Right lobe of liver (tissue), 6 donors: Measurements from ENCODE around the gene CDC20. TPM values are rescaled to one million over a fixed set of nuclear protein-coding genes. Genes with fewer than 3 reads are reported as not detected.

Experiments
- ATAC-seq, 4 donors: fragments of 200-7000 bp; cut with Tn5 transposase; one replicate each; pipeline ENCODE4 v1.9.1; 2020; ENCODE audit warnings: mild to moderate bottlenecking in 4 of 4, moderate library complexity in 4 of 4
- DNase-seq, 3 donors: peaks; one replicate each; pipeline ENCODE4 v3.0.0-alpha.2; 2020
- H3K27ac ChIP-seq, 3 donors: fragments of 200-600 bp; one replicate each; pipeline ENCODE4 v1.8.0; 2022
- H3K27me3 ChIP-seq, 2 donors: fragments of 200-600 bp; one replicate each; pipeline ENCODE4 v1.8.0; 2022
- H3K36me3 ChIP-seq, 4 donors: fragments of 200-600 bp; sonication (generic) in 1 of 4; one replicate each; pipeline versions ENCODE4 v1.5.1 to v1.8.0; 2017 to 2022; ENCODE audit warnings: control low read depth in 1 of 4
- H3K4me1 ChIP-seq, 4 donors: fragments of 200-600 bp; sonication (generic) in 1 of 4; one replicate each; pipeline versions ENCODE4 v1.5.1 to v1.8.0; 2017 to 2022; ENCODE audit warnings: control low read depth in 1 of 4
- H3K4me3 ChIP-seq, 3 donors: fragments of 200-600 bp; one replicate each; pipeline ENCODE4 v1.8.0; 2022
- H3K9me3 ChIP-seq, 4 donors: fragments of 200-600 bp; sonication (generic) in 1 of 4; one replicate each; pipeline versions ENCODE4 v1.5.1 to v1.8.0; 2017 to 2022; ENCODE audit warnings: control low read depth in 1 of 4
- CTCF ChIP-seq, 4 donors: fragments of 200-600 bp in 3 of 4; fragments of 450-650 bp in 1 of 4; IDR thresholded peaks; one replicate each; pipeline versions ENCODE4 v1.5.1 to v1.8.0; 2016 to 2022; ENCODE audit warnings: antibody characterized with exemption in 4 of 4, mild to moderate bottlenecking in 2 of 4
- POLR2A ChIP-seq: fragments of 450-650 bp; IDR thresholded peaks from one replicate; pipeline ENCODE4 v1.6.1; 2017; ENCODE audit warnings: antibody characterized with exemption, mild to moderate bottlenecking
- WGBS: methylation state at CpG from one replicate; pipeline ENCODE4 v1.1.6; 2018; ENCODE audit warnings: low coverage, low lambda C conversion rate; ENCODE audit not compliant: insufficient coverage; ENCODE audit errors: missing lambda C conversion rate; 5-methylcytosine and 5-hydroxymethylcytosine counted together
- intact Hi-C, 2 donors: fragments of 100-400 bp; cut with DNase I; formaldehyde crosslinking; loops; one replicate each; pipeline versions ENCODE4 v1.11.2 to v1.14.1; 2022
- total RNA-seq, 6 experiments: library from RNA; depleted of rRNA in 2 of 6; stranded (reverse); fragments of >200 nt in 2 of 6; fragmentation: NEBNext Ultra II Directional in 3 of 6; extraction: Animal tissue kit (Norgen Biotek cat#: 25700) in 3 of 6; gene quantifications; one replicate each; pipeline versions ENCODE4 v1.1.0 to v1.2.4, GENCODE V29; 2016 to 2023
- donor health status: DM: no; HTN: yes; CAD: no.
- donor health status: DM: no; HTN: no; CAD: no.
- donor health status: DM: no; HTN: no; CAD: no.
- donor health status: DM: no; HTN: yes; CAD: no.
- donor health status: DM: no; HTN: yes; CAD: no.

The CDC20 gene
- total RNA-seq, 6 experiments from 2014 or later = 0.49 to 5.3 (median 2.3) TPM; not detected in 1

- Histone ChIP-seq H3K4me1 (peaks cover 0 to 22% (median 10%) of the 10 kb centered on the region in 4 donors), H3K36me3 (peaks cover 0 to 29% (median 22%) of the 10 kb centered on the region in 4 donors), H3K9me3 (no peaks in the 10 kb centered on the region), H3K4me3 (peak within 1 kb of the TSS; percentile 89 to 93 (median 91)), H3K27ac (peak within 1 kb of the TSS; percentile 67 to 82 (median 74)), H3K27me3 (no peaks in the 10 kb centered on the region)
- DNase-seq (peak; percentile 93 to 98 (median 96)), ATAC-seq (peak; percentile 99 to 100 (median 99))
- 0% methylated on average over 37 of the region's 65 CpGs for WGBS
- no peak for TF ChIP-seq CTCF (IDR thresholded peaks at IDR 0.05)
- peak; percentile 87 for TF ChIP-seq POLR2A
- intact Hi-C loops = loop anchor here (10.0 kb wide), 1 partner anchor 155 kb away; no protein-coding TSS in a partner anchor
These were observed 30.8 kb downstream of the CDC20 start, which contains the start of the genes MED8 and SZT2 for GRCh38 chr1:43389326-43390313. Gene MED8, minus strand, starts transcription at chr1:43389800. Its CDS starts 36 bp downstream, at chr1:43389764. Gene SZT2, plus strand, starts transcription at chr1:43389899. Its CDS starts 70 bp downstream, at chr1:43389969.

GRCh38 chr1:43392702-43393101 is 33.9 kb downstream of the CDC20 start:
- Histone ChIP-seq H3K36me3 (no peaks in the 10 kb centered on the region), H3K9me3 (no peaks in the 10 kb centered on the region), H3K4me1 (peaks cover 0 to 22% (median 10%) of the 10 kb centered on the region in 4 donors), H3K27me3 (no peaks in the 10 kb centered on the region), H3K27ac (no peak overlapping the region), H3K4me3 (no peak overlapping the region)
- intact Hi-C loops = no loop called here
- 72% methylated on average over 3 of the region's 3 CpGs for WGBS
- DNase-seq = no peak
- TF ChIP-seq POLR2A (no peak), CTCF (IDR thresholded peaks at IDR 0.05) (no peak)
- ATAC-seq = no peak

DNA sequence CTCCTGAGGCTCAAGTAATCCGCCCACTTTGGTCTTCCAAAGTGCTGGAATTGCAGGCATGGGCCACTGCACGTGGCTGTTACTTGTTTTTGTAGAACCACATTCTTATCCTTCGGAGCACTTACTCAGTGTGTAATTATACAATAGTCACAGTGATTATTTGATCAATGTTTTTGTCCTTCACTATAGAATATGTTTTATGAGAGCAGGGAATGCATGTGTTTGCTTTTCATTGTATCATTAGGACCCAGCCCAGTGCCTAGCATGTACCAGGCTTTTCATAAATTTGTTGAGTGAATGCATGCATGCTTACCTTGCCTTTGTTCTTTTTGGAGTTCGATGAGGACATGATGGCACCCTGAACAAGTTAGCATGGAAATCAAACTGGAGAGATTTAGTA is 36.7 kb downstream of the CDC20 start:
- H3K36me3 ChIP-seq = no peaks in the 10 kb centered on the region
- peaks cover 0 to 7% (median 4%) of the 10 kb centered on the region in 4 donors for H3K4me1 ChIP-seq
- no peak overlapping the region for H3K4me3 ChIP-seq
- no peaks in the 10 kb centered on the region for H3K9me3 ChIP-seq
- ATAC-seq (no peak), DNase-seq (no peak)
- intact Hi-C loops = no loop called here
- no peaks in the 10 kb centered on the region for H3K27me3 ChIP-seq
- TF ChIP-seq CTCF (IDR thresholded peaks at IDR 0.05) = no peak
- no peak for TF ChIP-seq POLR2A
- H3K27ac ChIP-seq = no peak overlapping the region
- 95% methylated on average over 4 of the region's 4 CpGs for WGBS

GRCh38 chr1:43396059-43396458 is 37.3 kb downstream of the CDC20 start:
- Histone ChIP-seq H3K4me3 (no peak overlapping the region), H3K9me3 (no peaks in the 10 kb centered on the region), H3K27me3 (no peaks in the 10 kb centered on the region), H3K4me1 (peaks cover 0 to 1% (median 0%) of the 10 kb centered on the region in 4 donors), H3K27ac (no peak overlapping the region), H3K36me3 (peaks cover 0 to 3% (median 0%) of the 10 kb centered on the region in 4 donors)
- 69% methylated on average over 1 of the region's 1 CpG for WGBS
- ATAC-seq = no peak
- intact Hi-C loops = no loop called here
- no peak for TF ChIP-seq POLR2A
- TF ChIP-seq CTCF (IDR thresholded peaks at IDR 0.05) = no peak
- no peak for DNase-seq
